Epidermal melanocyte (primary cell): ENCODE data around the gene SSTR3.

Experiments used
- DNase-seq: peaks from one replicate; pipeline ENCODE4 v3.0.0; 2011; ENCODE audit warnings: low spot score; ENCODE audit not compliant: insufficient read length

SSTR3 gene

GRCh38 chr22:37229012-37229804 is 16.9 kb upstream of the SSTR3 start:
- DNase-seq: no peak

- DNase-seq: no peak
Measured at GRCh38 chr22:37228106-37229011, 16.1 kb upstream of the SSTR3 start.

DNA sequence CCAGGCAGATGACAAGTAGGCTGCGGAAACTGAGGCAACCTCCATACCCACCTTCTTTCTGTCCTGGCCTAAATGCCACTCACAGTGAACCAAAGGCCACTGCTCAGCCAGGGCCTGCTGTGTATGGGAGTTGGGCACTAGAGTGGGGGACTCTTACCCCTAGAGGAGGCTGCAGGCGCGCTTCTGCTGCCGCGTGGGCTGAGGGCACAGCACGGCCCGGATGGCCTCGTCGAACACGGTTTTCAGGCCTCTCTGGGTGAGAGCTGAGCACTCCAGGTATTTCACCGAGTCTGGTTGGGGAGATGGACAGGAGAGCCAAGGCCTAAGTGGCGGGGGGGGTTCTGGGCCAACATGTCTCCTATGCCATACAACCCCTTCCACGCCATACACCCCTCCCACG is 14.2 kb upstream of the SSTR3 start:
- DNase-seq: no peak

DNA sequence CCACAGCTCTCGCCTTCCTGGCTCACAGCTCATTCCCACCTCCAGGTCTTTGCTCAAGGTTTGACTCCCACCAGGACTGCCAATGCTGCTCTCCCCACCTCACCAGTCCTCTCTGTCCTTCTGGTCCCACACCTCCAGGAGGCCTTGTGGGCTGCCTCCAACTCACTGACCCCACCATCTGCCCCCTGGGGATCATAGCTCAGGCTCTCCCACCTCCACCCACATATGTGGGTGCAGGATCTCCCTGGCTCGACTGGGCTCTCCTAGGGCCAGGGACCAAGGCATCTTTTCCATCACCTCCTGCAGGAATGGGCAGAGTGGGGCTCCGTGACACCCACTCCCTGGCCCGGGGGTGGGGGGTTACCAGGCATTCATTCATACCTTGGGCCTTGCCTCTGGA is 13.8 kb upstream of the SSTR3 start:
- DNase-seq: no peak

DNA sequence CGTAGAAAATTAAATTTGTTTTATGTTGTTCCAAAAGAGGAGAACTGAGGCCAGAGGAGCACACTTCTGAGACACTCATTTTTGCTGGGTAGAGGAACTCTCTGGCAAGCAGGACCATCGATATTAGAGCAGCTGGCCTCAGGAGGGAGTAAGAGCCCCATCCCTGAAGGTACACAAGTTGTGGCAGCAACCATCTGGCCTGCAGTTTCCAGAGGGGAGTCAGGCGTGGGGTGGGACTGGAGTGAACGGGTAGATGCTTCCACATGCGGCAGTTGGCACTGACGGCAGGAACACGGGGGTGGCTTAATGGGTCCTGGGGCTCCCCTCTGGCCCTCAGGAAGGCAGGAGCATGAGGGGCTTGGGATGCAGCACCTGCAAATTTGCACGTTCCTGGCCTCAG is 13.2 kb upstream of the SSTR3 start:
- no peak for DNase-seq

GRCh38 chr22:37224757-37225420 is 12.6 kb upstream of the SSTR3 start:
- no peak for DNase-seq

DNA sequence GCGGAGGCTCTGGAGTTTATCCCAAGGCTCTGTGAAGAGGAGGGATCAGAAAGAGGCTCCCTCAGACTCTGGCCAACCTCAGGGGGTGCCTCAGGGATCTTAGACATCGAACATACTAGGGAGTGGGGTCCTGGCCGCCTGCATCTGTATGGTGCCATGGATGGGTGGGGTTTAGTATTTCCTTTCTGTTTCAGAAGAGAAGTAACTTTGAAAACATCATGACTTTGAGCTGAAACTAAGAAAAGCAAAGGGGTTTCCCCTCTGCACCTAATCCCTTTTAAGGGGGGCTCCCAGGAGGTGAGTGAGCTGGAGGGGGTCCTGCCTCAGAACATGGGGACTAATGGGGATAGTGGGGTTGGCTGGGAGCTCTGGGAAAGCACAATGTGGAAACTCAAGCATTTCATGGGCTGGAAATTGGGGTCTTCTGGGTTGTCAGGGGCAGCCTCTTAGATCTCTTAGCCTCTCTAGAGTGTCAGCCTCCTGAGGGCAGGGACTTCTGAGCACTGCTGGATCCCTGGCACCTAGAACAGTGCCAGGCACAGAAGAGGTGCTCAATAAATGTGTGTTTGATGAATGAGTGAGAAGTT is 11.8 kb upstream of the SSTR3 start:
- DNase-seq: no peak

DNA sequence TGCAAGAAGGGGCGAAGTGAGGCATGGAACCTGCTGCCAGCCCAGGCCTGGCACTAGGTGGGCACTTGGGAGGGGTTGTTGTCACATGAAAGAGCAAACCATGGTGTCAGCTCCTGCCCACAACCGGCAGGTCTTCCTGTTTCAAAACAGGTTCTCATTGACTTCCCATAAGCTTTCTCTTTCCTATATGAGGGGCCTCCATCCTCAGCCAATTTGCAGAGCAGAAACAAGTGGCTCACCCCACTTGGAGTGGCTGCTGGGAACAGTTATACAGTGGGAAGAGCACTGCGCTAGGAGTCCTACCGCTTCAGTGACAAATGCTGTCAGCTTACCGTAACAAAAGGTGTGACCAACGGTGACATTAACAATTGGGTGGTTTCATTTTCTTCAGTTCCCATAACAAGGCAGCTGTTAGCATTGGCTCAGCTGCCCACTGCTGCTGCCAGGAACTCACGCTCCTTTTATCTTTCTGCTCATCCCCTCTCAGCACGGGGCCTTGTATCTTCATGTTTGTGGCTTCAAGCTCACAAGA is 10.2 kb upstream of the SSTR3 start:
- DNase-seq: no peak

DNA sequence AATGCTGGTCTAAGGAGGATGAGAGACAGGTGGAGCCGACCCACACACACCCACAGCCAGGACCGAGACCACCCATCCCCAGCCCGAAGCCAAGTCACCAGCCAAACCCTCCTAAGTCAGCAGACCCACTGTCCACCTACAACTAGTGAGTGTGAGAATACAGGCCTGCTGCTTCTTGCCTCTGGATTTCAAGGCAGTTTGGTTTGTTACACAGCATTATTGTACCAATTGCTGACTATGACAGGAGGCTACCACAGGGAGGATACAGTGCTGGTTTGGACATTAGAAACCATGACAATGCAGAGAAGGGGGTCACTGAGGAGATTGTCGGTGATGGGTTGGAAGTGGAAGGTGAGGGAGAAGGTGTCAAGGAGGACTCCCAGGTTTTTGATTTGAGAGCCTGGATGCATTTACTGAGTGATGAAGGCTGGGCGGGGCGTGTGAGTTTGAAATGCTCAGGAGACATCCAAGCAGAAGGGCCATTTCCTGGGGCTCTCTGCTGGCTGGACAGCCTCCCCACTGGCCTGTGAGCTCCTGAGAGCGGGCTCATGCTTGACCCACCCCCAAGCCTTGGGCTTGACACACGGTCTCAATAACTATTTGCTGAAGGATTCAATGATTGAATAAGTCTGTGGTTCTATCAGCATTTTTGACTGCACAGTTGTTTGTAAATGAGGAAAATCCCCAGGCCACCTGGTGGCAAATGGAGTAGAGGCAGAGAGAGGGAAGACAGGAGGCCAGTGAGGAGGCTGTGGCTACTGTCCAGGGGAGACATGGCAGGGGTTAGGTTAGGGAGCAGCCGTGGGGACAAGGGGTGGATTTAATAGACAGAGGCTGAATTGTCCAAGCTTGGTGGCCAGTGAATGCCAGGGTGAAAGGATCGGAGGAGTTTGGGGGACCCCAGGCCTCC is 9.4 kb upstream of the SSTR3 start:
- DNase-seq: no peak

- DNase-seq: no peak
Measured at GRCh38 chr22:37220543-37220981, 8.3 kb upstream of the SSTR3 start.

DNA sequence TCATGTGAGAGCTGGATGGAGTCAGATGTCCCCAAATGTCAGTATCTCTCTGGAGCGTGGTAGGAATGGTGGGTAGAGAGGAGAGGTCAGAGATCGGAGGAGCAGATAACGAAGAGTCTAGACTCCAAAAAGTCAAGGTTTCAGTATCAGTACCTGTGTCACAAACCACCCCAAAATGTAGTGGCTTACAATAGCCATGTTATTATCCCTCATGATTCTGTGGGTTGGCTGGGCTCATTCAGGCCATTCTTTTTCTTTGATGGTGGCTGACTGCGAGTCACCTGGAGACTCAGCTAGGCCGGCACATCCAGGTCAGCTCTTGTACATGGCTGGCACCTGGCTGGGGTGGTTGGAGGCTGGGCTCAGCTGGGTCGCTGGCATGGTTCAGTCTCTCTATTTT is 7.3 kb upstream of the SSTR3 start:
- no peak for DNase-seq

DNA sequence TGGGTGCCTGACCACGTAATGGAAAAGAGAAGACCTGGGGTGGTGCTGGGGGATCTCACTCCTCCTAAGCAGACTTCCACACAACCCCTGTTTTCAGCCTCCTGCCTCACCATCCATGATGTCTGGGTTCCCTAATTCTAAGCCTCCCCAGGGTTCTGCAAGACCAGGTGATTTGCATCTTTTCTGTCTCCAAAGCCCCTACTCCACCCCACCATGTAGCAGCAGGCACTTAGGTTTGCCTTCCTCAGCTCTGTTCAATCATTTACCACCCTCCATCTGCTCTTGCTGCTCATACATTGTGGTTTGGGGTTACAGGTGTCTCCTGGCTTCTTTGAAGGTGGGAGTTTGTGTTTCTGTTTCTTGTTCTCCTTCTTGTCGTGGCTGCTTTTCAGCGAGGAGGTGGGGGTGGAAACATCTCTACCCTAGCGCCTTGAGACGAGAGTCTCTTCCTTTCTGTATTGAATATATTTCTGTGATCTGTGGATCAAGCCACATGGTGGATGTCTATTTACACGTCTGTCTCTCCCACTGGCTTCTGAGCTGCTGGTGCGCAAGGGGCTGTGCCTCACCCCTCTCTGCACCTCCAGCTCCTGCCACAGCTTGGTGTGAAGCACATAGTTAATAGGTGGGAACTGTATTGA is 6.6 kb upstream of the SSTR3 start:
- no peak for DNase-seq

GRCh38 chr22:37218399-37218770 is 6.1 kb upstream of the SSTR3 start:
- no peak for DNase-seq

- DNase-seq: no peak
Measured at GRCh38 chr22:37215890-37216289, 3.6 kb upstream of the SSTR3 start.

- no peak for DNase-seq
Measured at GRCh38 chr22:37214731-37215030, 2.4 kb upstream of the SSTR3 start.

DNA sequence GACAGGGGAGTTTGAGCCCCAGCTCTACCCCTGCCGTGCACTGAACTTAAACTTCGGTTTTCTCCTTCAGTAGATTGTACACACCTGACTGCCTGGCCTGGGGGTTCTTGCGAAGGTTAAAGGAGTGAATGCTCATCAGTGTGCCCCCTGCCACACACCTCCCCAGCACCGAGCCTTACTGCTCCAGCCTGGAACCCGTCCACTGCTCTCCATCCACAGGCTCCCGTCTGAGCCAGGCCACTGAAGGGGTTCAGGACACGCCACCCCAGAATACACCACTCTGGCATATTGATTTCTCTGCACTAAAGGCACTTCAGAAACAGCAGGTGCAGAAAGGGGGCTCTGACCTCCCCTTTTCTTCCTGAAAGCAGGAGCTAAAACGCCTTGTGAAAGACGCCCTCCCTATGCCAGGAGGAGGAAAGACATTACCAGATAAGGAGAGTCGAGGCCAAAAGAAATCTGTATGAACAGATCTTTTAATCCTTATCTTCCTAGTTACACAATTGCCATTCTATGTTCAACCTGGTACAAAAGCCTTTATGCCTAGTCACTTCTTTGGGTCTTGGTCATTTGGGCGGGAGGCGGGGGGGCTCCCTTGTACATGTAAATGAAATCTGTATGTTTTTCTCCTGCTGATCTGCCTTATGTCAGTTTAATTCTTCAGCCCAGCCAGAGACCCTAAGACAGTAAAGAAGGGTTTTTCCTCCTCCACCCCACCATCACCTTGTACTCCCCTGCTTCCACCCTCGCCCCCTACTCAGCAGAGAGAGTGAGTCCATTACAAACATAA is 1.9 kb upstream of the SSTR3 start:
- no peak for DNase-seq

- no peak for DNase-seq
Measured at GRCh38 chr22:37213218-37213855, 1.1 kb upstream of the SSTR3 start.

DNA sequence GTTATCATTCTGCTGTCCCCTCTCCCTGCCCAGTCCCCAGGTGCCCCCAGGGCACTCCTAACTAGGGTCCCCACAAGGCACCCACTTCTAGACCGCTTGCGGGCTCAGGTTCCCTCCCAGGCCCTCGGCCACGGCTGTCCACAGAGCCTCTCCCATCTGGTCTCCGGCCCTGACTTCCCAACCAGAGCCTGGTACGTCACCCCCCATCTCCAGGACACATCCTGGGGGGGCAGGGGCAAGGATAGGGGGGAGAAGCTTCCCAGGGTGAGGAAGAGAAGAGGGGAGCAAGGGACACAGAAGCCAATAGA is 457 bp downstream of the SSTR3 start:
- DNase-seq: no peak
